GM21515 (cell line): Measurements from ENCODE around the gene C12orf60.

Experiments used
- ATAC-seq: cut with Tn5 transposase; IDR thresholded peaks from one replicate; pipeline ENCODE4 v1.9.1; 2021; ENCODE audit not compliant: unreplicated experiment

C12orf60 gene

DNA sequence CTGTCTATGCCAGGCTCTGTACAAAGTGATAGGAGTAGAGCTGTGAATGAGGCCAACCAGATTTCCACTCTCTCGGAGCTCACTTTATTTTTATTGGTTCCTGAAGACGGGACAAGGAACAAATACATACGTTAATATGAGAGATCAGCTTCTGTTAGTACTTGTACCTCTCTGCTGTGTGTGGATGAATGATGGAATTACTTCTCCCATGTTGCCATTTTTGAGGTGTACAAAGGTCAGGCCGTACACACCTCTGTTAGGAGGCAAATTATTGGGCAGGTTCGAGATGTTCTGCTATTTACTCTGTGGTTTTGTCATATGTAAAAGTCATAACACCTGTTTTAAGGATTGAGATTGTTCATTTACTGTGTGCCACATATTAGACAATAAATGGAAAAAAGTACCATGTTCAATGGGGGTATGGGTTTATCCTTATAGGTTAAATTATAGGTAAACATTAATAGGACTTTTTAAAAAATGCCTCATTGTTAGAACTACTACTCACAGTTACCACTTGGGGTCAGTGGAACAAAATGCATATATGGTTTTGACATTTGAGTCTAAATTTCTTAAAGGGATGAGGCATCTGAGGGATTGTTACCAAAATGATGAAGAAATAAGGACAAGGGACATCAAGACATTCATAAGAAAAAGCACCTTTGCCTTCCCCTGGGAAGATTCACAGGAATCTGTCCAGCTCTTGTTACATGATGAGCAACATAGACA lies 27.1 kb upstream of the C12orf60 start:
- no peak for ATAC-seq

DNA sequence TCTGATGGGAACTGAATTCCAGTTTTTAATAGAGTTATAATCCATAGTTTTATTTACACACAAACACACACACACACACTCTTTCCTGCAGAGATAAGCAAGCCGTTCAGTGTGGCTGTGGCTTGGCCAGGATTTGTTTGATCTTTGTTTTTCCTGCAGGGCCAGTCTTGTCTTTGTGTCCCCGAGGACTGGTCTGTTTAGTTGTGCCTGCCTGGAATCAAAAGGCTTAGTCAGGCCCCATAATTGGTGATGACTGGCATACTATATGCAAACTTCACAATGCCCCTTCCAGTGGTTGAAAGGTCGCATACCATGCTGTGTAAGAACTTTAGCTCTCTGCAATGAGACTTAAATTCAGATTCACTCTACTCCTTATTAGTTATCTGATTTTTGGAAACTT lies 26.2 kb upstream of the C12orf60 start:
- no peak for ATAC-seq

DNA sequence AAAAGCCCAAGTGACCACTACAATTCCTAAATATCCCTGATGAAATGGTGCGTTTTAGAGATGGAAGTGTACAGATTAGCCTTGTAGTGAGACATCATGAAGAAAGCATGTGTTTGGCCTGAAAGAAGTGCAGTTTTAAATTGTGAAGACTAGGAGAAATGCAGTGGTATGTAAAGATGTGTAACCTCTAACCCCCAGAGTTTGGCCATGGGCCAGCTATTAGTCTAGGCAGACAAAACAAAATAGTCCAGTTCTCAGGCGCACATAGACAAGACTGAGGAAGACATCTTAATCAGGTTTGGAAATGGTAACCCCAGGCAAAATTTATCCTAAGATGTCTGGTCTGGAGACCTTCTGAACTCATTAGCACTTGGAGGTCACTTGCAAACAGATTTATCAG lies 23.6 kb upstream of the C12orf60 start:
- ATAC-seq, result no peak

DNA sequence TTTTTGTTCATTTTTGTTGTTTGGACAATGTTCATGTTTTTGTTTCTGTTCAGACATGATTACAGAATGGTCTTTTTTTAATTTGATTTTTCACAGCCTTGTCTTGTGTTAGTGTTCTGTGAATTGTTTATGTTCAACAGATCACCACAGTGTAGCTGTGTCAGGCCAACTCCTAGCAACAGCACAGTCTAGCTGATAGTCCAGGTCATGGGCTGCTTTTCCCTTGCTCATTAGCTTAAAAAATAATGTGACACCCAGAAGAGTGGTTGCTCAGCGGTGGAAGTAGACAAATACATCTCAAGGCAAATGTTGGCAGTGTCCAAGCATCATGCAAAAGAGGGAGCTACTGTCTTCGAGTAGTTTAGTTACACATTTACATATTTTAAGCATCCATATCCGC lies 22.6 kb upstream of the C12orf60 start:
- no peak for ATAC-seq

DNA sequence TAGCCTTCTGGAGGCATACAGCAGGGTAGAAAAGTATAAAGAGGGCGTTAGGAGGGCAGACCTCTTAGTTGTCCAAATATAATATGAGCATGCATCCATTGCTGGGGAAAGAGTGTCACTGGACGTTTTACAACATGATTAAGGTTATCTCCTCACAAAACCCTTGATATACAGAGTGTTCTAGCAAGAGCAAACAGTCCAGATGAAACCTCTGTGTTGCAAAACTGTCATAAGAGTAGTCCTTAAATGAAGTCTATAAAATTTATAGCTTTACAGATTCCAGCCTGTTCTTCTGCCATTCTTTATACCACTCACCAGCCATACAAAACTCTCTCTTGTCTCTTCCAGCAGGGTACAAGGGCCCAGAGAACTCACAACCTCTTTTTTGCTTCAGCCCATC lies 21.9 kb upstream of the C12orf60 start:
- ATAC-seq, result no peak

DNA sequence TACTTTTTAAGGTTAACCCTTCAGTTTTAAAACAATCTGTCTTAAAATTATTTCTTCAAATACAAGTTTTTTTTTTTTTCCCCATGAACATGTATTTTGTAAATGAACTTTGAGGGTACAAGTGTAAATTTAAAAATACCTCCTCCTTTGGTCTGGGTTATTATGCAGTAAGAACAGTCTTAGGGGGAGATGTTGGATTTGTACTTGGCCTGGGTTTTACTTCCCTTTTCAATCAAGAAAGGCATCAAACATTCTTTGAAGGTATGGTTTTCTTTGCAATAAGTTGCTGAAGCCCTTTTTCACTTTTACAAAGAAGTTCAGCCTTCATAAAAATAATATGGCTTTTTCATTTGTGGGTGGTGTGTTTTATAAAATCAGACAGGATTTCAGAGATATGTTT lies 20.7 kb upstream of the C12orf60 start:
- peak; percentile 51 for ATAC-seq

DNA sequence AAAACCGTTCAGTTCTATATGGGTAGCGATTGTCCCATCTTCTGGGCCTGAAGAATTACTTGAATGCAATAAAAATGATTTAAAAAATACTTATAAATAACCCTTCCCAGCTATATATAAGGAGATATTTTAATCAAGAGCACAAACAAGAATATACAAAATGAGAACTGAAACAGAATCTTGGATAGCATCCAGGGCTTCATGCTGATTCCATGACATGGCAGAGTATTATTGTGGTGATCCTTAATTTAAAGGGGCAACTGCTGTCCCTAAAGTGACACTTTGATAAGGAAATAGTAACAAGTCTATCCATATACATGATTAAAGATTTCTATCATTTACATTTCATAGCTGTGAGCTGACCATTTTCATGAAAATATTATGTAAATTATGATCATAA lies 19.0 kb upstream of the C12orf60 start:
- ATAC-seq, result no peak

DNA sequence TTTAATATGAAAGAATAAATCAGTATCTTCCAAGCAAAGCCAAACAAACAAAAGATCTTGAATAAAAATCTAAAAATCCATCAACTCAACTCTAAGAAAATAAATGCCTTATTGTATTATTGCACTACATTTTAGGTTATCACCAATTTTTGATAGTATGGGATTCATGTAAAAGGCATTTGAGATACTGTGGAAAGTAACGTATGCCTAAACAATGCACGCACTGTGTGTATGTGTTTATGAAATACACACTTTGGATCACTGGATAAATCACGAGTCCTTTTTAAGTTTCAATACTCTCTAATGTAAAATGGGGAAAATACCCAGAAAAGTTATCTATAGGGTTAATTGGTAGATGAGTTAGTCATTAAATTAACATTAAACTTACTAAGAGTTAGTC lies 17.9 kb upstream of the C12orf60 start:
- no peak for ATAC-seq

DNA sequence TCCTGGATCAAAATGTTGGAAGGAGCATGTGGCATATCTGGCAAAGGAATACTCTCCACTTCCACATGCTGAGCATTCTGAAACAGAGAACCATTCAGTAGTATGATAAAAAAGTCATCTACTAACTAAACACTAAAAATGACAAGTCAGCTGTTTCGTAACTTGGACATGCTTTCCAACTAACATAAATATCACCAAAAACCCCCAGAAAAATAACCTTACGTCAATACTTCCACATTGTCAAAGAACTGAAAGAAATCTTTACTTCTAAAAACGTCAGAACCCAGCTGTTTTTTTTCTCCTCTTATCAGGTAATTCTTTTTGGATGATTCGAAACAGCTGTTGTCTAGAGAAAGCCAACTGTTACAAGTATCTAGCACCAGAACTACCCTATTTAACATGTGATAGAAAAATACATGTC lies 8.4 kb upstream of the C12orf60 start:
- no peak for ATAC-seq

DNA sequence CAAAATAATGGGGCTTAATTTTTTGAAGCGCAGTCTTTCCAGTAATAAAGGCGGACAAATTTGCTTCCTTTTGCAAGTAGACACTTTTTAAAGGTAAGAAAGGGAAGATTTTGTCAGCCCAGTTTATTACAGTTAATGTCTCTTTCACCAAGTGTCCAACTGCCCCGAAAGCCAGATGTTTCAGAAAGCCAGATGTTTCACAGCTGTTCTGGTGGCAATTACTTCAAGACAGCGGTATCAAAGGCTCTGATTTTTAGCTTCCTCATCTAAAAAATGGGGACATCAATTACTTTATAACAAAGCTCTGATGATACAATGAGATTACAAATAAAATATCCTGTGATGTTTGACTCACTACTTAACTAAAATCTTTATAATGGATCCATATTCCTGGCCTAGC lies 1.2 kb upstream of the C12orf60 start:
- ATAC-seq, result no peak

DNA sequence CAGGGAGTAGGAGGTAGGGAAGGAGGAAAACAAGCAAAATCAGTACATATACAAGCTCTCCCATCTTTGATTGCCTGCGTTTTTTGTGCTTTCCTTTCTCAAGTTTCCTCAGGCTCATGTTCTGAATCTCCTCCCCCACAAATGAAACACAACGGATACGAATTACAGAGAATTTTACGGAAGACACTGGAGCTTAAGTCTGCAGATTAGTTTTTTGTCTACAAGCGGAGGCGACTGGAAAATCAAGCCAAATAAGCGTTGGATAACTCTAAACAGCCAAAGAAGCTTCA lies 804 bp upstream of the C12orf60 start:
- no peak for ATAC-seq

DNA sequence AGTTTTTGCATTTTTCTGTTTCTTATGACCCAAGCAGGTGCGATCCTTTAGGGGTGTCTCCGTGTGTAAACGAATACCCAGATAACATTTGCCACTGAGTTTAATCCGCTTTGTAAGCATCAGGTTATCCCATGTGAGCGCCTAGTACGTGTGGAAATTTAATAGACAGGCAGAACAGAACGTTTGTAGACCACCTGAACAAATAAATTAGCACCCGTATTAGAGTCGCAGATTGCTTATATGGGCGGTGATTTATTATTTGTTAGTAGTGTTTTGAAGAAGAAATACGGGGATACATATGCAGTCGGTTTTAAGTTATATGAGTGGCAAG lies 325 bp downstream of the C12orf60 start:
- ATAC-seq, result peak; percentile 17

DNA sequence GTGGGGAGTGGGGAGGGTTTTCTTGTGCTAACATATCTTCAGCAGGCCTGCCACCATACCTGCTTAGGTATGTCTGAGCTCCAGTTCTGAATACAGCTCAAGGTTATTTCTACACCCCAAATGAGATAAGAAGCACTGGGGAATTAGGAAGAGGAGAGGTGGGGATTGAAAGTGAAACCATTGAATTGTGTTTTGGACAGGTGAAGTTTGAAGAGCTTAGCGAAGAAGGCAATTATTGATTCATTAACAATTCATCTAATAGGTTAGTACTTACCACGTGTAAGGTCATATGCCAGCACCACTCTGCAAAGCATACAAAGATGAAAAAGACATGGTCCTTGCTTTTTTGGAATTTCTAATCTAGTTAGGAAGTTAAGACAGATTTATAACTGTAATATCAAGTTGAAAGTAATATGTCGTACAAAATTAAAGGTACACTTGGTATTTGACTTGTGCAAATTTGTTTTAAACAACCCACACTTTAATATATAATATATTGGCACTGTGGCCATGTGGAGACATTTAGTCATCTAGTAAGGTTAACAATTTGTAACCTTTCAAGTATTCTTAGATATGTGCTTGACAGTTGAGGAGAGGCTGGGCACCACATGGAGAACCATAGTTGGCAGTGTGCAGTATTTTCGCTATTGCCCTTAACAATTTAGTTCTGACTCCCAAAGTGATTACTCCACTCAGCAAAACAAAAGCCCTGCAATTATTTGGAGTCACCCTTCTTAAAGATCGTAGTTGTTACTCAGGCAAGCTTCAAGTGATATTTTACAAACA lies 6.9 kb downstream of the C12orf60 start:
- ATAC-seq, result no peak

DNA sequence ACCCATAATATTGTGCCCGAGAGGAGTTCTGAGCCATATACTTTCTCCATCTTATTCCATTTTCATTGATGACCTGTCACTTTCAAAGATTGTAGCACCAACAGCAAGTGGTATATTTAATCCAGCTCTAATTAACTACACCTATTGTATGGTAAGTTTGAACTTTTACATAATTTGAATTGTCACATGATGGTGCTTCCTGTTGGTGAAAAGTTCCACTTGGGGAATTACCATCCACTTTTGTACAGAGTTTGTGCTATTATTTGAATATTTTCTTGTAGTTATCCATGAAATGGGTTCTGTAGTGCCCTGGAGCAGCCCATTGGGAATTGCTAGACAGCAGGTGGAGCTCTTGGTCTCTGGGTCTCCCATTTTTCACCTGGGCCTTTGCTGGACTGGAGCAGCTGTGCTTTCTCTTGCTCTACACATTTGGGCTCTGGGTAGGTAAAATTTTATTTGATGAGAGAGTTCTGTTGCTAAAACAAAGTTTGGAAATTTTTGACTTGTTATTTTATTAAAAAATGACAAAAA lies 7.5 kb downstream of the C12orf60 start:
- ATAC-seq, result no peak

DNA sequence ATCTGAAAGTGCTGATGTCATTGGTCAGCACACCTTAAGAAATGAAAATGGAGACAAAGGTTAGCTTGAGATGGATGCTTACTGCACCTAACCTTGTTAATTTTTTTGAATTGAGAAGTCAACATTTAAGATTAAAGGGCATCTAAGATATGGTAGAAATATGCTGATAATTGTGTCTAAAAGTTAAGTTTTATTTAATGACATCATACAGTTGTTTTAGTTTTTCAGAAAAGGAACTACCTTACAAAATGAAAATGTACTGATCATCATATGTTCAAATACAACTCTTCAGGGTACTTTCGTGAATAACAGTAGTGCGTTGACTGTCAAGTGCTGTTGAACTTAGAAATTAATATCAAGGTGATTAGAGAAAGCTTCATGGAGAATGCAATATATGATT lies 8.0 kb downstream of the C12orf60 start:
- ATAC-seq, result no peak

DNA sequence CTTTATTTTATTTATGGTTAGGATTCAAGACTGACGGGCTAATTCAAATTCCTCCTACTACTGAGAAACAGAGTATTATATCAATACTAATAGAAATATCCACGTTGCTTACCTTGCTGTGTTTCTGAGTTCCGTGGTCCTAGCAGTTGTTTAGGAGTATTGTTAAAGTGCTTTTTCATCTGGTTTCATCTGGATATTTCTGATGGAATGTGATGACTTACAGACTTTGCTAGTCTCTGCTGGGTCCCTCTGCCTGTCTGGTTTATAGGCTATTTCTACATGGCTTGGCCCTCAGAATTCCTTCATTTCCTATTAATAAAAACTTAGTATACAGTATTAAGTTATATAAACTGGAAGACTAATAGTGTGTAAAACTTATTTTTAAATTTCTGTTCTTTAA lies 10.5 kb downstream of the C12orf60 start, which contains the start of gene SMCO3:
SMCO3 (minus strand) TSS at position 169 of the 400 bp plus-strand sequence. CDS start 7,502 bp downstream, outside the sequence.
- ATAC-seq, result no peak

DNA sequence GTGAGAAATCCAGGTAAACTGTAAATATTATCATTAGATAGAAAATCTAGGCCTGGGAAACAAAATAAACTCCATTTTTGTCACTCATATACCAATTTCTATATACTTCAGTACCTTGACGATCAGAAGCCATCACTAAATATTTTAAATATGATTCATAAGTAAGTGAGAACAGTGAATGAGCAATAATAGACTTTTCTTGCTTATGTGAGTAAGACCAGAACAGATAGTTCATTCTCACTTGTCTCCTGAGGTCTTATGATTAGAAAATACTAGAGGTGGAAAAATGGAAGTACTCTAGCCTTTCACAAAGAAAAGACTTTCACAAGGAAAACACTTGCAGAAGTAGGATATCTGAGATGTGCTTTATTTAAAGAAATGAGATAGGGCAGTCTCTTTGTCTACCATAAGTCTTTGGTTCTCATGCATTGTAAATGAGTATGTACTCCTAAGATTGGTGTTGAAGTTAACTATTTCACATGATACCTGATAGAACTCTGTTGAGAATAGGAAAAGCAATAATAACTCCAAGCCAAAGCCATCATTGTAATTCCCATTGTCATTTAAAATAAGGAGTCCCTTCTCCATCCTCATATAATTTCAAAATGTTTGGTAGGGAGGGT lies 20.7 kb downstream of the C12orf60 start:
- ATAC-seq, result no peak

DNA sequence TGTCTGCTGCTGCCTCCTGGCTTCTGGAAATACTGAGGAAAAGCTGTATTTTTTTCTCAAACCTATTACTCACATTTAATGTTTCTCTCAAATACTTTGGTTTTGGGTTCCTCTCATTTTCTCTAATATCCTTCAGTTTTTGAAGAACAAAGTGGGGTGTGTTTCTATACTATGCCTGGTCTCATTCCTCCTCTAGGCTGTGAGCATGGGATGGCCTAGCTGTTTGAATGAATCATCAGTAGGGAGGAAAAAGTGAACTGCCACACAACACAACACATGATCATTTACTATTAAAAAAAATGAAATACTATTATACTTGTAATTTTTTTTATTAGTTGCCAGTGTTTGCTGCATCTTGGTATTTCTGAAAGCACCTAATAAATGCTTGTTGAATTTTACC lies 21.8 kb downstream of the C12orf60 start:
- ATAC-seq, result no peak

DNA sequence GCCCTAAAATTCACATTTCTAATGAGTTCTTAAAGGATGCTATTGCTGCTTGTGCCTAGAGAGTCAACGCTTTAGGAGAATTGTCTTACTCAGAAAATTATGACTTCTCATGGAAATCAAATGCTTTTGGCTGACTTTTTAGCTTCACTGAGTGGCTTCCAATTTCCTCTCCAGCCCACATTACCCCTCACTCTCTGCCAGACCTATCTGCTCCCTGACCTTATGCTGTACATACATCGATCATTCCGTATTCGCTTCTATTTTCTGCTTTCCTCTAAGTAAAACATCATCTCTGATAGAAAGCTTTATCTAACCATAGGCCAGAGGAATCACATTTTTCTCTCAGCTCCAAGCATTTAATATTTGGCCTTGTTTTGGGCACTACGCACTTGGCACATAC lies 23.0 kb downstream of the C12orf60 start:
- no peak for ATAC-seq

DNA sequence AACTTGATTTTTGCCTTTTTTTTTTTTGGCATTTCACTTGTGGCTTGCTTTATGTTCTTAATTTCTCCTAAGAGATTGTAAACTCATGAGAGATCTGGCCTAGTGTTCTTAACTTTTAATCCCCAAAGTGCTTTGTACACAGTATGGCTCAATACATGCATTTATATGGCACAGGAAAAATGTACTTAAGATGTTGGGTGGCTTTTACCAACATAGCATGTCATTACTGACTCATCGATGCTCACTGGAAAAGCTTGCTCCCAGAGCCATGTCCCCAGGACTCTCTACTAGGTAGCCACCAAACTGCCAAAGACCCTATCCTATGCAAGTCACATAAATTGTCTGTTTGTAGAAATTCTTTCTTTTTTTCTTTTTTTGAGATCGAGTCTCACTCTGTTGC lies 23.6 kb downstream of the C12orf60 start:
- no peak for ATAC-seq

DNA sequence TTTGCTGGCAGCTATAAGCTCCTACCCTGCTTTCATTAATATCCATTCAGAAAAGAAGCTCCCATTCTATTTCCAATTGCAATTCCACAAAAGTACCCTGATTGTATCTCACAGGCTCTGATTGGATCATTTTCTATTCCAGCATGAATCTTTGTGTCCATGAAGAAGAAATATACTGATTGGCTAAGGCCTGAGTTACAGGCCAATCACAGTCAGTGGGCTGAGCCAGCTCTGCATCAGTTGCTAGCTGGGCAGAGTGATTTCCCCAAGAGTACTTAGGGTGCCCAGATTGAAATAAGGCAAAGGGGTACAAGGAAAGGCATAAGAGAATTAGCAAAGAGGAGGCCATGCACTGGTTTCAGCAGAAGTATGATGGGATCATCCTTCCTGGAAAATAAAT lies 25.4 kb downstream of the C12orf60 start:
- peak; percentile 67 for ATAC-seq

DNA sequence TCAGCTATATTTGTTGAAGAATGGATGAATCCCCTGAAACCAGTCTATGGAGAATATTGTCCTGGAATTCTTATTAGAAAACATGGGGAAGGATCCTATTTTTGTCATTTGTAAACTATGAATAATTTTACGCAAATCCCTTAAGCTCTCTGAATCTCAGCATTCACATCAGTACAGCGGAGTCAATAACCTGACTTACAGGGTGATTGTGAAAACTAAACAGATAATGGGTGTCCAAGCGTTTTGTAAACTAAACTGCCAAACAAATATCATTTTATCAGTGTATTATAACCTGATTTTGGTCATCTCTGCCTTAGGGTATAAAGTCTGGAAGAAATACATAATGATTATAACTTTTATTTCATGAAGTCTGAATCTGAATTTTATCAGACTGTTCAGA lies 29.9 kb downstream of the C12orf60 start:
- ATAC-seq, result no peak
